ENCODE results near the gene WDR77.

Gene WDR77

DNA sequence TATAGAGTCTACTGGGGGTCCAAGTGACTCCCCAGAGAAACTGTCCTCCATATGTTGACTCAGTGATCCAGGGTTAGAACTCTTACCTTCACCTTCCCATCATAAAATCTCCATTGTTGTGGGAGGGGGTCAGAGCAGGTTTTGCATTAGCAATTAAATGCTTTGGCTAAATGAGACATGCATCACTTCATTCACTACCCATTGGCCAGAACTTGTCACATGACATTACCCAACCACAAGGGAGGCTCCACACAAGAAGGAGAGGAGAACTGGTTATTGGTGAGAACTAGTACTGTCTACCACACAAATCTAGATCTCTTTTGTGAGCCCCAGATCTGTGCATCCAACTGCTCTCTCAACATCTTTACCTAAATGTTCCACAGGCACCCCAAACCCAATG is 20.5 kb upstream of the WDR77 start:
- H3K36me3 ChIP-seq (ENCODE audit: insufficient read depth, low read length), result peaks cover 13% of the 10 kb centered on the region; the same call in 1 of the 2 replicates
- no peak overlapping the region for H3K4me3 ChIP-seq (ENCODE audit: low read length)
- no peaks in the 10 kb centered on the region for H3K27me3 ChIP-seq (ENCODE audit: insufficient read depth, low read length)
- H3K27ac ChIP-seq (ENCODE audit: low read depth, low read length), result no peak overlapping the region
- no peaks in the 10 kb centered on the region for H3K9me3 ChIP-seq (ENCODE audit: insufficient read depth, low read depth, low read length)
- H3K4me1 ChIP-seq (ENCODE audit: insufficient read depth, low read length), result no peaks in the 10 kb centered on the region
- H3K9ac ChIP-seq (ENCODE audit: low read depth, low read length), result no peak overlapping the region

DNA sequence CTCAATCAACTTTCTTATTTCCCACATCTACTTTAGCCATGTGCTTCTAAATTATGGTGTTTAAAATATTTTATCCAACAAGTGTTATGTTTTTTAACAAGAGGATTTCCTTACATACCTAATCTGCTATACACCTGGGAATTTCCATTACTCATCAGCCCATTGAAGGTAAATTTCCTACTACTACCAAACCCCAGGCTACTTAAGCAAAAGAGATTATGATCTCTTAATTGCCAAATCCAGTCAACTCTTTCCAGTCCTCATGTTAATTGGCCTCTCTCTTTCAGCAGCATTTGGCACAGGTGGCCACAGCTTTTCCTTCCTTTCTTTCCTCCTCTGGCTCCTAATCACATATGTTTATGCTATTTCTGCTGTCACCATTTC is 19.7 kb upstream of the WDR77 start:
- H3K27me3 ChIP-seq (ENCODE audit: insufficient read depth, low read length), result no peaks in the 10 kb centered on the region
- no peak overlapping the region for H3K4me3 ChIP-seq (ENCODE audit: low read length)
- no peaks in the 10 kb centered on the region for H3K9me3 ChIP-seq (ENCODE audit: insufficient read depth, low read depth, low read length)
- no peak overlapping the region for H3K27ac ChIP-seq (ENCODE audit: low read depth, low read length)
- no peaks in the 10 kb centered on the region for H3K4me1 ChIP-seq (ENCODE audit: insufficient read depth, low read length)
- H3K36me3 ChIP-seq (ENCODE audit: insufficient read depth, low read length), result peaks cover 13% of the 10 kb centered on the region; the same call in 1 of the 2 replicates
- H3K9ac ChIP-seq (ENCODE audit: low read depth, low read length), result no peak overlapping the region

DNA sequence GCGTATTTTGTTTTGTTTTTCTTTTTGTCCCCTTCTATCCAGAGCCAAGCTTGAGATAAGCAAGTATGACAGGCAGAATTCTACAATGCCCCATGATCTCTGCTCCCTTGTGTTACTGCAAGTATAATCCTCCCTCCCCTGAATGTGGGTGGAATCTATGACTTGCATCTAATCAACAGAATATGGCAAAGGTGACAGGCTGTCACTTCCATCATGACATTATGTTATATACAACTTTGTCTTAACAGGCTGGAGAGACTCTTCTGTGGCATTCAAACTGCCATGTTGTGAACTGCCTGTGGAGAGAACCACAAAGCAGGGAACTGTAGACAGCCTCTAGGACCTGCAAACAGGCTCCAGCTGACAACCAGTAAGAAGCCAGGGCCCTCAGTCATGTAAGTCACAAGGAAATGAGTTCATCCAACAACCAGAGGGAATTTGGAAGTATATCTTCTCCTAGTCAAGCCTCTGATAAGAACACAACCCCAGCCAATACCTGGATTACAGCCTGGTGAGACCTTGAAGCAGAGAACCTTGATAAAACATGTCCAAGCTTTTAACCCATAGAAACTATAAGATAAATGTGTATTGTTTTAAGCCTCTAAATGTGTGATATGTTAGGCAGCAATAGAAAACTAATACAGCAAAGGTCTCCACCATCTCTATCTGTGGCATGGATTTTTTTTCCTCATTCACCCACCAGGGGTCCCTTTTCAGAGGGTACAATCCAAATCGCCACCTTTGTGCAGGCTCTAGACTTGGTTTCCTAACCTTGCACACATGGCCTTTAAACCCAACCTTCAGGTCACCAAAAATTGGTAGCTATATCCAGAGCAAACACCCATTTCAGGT is 19.0 kb upstream of the WDR77 start:
- WGBS, result 88% methylated on average over 2 of the region's 2 CpGs
- H3K9ac ChIP-seq (ENCODE audit: low read depth, low read length), result no peak overlapping the region
- no peaks in the 10 kb centered on the region for H3K9me3 ChIP-seq (ENCODE audit: insufficient read depth, low read depth, low read length)
- H3K27ac ChIP-seq (ENCODE audit: low read depth, low read length), result no peak overlapping the region
- no peaks in the 10 kb centered on the region for H3K27me3 ChIP-seq (ENCODE audit: insufficient read depth, low read length)
- no peaks in the 10 kb centered on the region for H3K4me1 ChIP-seq (ENCODE audit: insufficient read depth, low read length)
- peaks cover 13% of the 10 kb centered on the region; the same call in 1 of the 2 replicates for H3K36me3 ChIP-seq (ENCODE audit: insufficient read depth, low read length)
- H3K4me3 ChIP-seq (ENCODE audit: low read length), result no peak overlapping the region

DNA sequence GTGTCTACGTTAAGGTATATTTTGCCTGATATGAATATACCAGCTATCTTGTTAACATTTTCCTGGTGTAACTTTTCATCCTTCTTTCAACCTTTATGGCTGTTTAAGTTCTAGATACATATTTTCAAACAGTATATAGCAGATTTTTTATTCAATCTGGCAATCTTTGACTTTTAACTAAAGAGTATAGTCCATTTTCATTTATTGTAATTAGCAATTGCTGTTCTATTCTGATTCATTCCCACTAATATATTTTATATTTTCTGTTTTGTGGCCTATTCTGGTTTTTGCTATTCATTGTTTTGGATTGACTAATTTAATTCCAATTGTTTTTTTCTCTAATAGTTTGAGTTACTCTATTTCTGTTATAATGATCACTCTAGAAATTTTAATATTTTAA is 17.4 kb upstream of the WDR77 start:
- Histone ChIP-seq H3K4me1 (ENCODE audit: insufficient read depth, low read length) (no peaks in the 10 kb centered on the region), H3K4me3 (ENCODE audit: low read length) (no peak overlapping the region), H3K9me3 (ENCODE audit: insufficient read depth, low read depth, low read length) (no peaks in the 10 kb centered on the region), H3K27ac (ENCODE audit: low read depth, low read length) (no peak overlapping the region), H3K9ac (ENCODE audit: low read depth, low read length) (no peak overlapping the region), H3K36me3 (ENCODE audit: insufficient read depth, low read length) (peaks cover 25% of the 10 kb centered on the region), H3K27me3 (ENCODE audit: insufficient read depth, low read length) (no peaks in the 10 kb centered on the region)
- no CpG with 5 or more reads among the region's 1 CpG for WGBS

DNA sequence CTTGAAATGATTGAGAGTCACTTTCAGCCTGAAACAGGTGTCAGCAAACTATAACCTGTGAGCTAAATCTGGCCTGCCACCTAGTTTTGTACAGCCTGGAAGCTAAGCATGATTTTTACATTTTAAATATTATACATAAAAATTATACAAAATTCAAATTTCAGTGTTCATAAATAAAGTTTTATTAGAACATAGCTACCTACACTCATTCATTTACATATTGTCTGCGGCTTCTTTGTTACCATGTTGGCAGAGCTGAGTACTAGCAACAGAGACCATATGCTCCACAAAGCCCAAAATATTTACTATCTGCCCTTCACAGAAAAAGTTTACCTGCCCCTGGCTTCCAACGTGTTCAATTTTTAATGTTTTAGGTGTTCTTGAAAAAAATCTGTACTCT is 16.7 kb upstream of the WDR77 start:
- H3K27ac ChIP-seq (ENCODE audit: low read depth, low read length), result no peak overlapping the region
- H3K4me1 ChIP-seq (ENCODE audit: insufficient read depth, low read length), result no peaks in the 10 kb centered on the region
- no peak overlapping the region for H3K4me3 ChIP-seq (ENCODE audit: low read length)
- WGBS, result 93% methylated on average over 1 of the region's 2 CpGs
- H3K36me3 ChIP-seq (ENCODE audit: insufficient read depth, low read length), result peaks cover 32% of the 10 kb centered on the region
- no peaks in the 10 kb centered on the region for H3K9me3 ChIP-seq (ENCODE audit: insufficient read depth, low read depth, low read length)
- H3K27me3 ChIP-seq (ENCODE audit: insufficient read depth, low read length), result no peaks in the 10 kb centered on the region
- H3K9ac ChIP-seq (ENCODE audit: low read depth, low read length), result no peak overlapping the region

DNA sequence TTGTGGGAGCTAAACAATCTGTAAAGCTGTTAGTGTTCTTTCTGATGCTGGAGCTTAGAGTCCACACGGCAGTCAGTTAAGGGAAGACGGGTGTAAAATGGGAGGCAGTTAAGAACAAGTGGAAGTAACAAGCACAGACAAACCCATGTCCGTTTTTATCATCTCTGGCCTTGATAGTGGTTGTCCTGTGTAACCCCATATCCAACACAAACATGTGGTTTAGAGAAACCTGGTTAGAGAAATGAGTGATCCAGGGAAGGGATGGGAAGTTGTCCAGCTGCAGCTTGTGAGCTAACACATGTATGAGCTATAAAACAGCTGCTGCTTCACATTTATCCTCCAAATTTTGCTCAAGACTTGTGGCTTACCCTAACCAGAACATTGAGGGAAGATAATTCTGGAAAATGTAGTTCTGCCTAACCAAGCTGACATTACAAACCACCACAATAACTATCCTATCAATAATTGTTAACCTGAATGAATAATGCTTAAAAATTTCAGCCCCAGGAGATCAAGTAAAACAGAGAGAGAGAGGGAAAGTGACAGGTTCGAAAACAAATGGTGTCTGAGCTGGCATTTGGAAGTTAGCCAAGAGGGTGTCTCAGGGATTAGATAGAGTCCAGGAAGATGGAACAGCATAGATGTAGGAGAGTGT is 14.1 kb upstream of the WDR77 start:
- Histone ChIP-seq H3K27me3 (ENCODE audit: insufficient read depth, low read length) (no peaks in the 10 kb centered on the region), H3K4me1 (ENCODE audit: insufficient read depth, low read length) (no peaks in the 10 kb centered on the region), H3K4me3 (ENCODE audit: low read length) (no peak overlapping the region), H3K9ac (ENCODE audit: low read depth, low read length) (no peak overlapping the region), H3K27ac (ENCODE audit: low read depth, low read length) (no peak overlapping the region), H3K9me3 (ENCODE audit: insufficient read depth, low read depth, low read length) (no peaks in the 10 kb centered on the region), H3K36me3 (ENCODE audit: insufficient read depth, low read length) (peaks cover 48% of the 10 kb centered on the region)
- WGBS, result 95% methylated on average over 4 of the region's 4 CpGs

DNA sequence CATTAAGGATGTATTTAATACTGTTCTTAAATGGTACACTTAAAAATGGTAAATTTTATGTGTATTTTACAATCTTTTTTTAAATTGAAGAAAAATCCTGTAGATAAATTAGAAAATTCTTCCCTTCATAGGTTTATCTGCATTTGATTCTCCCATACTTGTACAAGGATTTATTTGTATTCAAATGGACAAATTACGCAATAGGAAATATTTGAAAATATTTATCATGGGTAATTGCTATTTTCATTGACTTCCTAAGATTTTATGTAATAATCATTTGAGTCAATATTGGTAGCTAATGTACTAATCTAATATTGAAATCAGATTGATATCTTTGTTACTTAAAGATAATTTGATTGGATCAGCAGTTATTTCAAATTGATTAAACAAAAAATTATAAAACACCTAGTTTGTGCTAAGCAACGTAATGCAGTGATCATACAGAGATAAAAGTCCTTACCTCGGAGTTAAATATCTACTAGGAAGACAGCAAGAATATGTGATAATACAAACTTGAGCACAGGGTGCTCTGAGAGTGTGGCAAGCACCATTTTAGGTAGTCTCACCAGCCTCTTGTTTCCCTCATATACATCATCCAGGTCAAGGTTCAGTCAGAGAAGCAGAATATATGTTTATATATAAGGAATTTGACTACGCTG is 13.4 kb upstream of the WDR77 start:
- no peak overlapping the region for H3K27ac ChIP-seq (ENCODE audit: low read depth, low read length)
- H3K27me3 ChIP-seq (ENCODE audit: insufficient read depth, low read length), result no peaks in the 10 kb centered on the region
- WGBS, result 98% methylated on average over 3 of the region's 4 CpGs
- no peak overlapping the region for H3K9ac ChIP-seq (ENCODE audit: low read depth, low read length)
- H3K4me3 ChIP-seq (ENCODE audit: low read length), result no peak overlapping the region
- H3K9me3 ChIP-seq (ENCODE audit: insufficient read depth, low read depth, low read length), result no peaks in the 10 kb centered on the region
- H3K36me3 ChIP-seq (ENCODE audit: insufficient read depth, low read length), result peaks cover 52% of the 10 kb centered on the region
- H3K4me1 ChIP-seq (ENCODE audit: insufficient read depth, low read length), result no peaks in the 10 kb centered on the region

DNA sequence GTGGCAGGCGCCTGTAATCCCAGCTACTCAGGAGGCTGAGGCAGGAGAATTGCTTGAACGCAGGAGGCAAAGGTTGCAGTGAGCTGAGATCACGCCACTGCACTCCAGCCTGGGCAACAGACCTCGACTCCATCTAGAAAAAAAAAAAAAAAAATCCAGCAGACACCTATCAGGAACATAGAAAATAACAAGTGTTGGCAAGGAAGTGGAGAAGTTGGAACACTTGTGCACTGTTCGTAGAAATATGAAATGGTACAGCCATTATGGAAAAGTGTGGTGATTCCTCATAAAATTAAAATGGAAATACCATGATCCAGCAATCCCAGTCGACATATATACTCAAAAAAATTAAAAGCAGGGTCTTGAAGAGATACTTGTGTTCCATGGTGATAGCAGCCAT is 12.7 kb upstream of the WDR77 start:
- Histone ChIP-seq H3K36me3 (ENCODE audit: insufficient read depth, low read length) (peaks cover 59% of the 10 kb centered on the region), H3K9ac (ENCODE audit: low read depth, low read length) (no peak overlapping the region), H3K27me3 (ENCODE audit: insufficient read depth, low read length) (no peaks in the 10 kb centered on the region), H3K27ac (ENCODE audit: low read depth, low read length) (no peak overlapping the region), H3K4me3 (ENCODE audit: low read length) (no peak overlapping the region), H3K9me3 (ENCODE audit: insufficient read depth, low read depth, low read length) (no peaks in the 10 kb centered on the region), H3K4me1 (ENCODE audit: insufficient read depth, low read length) (no peaks in the 10 kb centered on the region)
- 94% methylated on average over 5 of the region's 6 CpGs for WGBS

DNA sequence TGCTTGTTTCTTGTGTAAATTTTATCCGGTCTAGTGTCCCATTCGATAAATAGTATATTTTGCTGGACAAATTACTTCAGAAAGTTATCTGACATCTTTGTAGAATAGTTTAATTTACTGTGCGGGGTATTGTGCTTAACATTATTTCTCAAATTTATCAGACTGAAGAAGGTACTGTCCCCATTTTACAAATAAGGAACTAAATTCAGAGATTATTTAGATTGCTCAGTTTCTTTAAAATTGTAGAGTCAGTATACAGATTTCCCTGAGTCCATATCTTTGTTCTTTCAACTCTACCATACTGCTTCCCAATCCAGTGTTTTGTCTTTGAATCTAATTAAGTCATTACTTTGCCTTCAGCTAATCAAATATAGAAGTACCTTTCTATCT is 6.6 kb upstream of the WDR77 start:
- peaks cover 89% of the 10 kb centered on the region for H3K36me3 ChIP-seq (ENCODE audit: insufficient read depth, low read length)
- H3K27me3 ChIP-seq (ENCODE audit: insufficient read depth, low read length), result no peaks in the 10 kb centered on the region
- no peaks in the 10 kb centered on the region for H3K9me3 ChIP-seq (ENCODE audit: insufficient read depth, low read depth, low read length)
- no peak overlapping the region for H3K27ac ChIP-seq (ENCODE audit: low read depth, low read length)
- H3K4me1 ChIP-seq (ENCODE audit: insufficient read depth, low read length), result no peaks in the 10 kb centered on the region
- H3K4me3 ChIP-seq (ENCODE audit: low read length), result no peak overlapping the region
- 100% methylated on average over 2 of the region's 3 CpGs for WGBS
- no peak overlapping the region for H3K9ac ChIP-seq (ENCODE audit: low read depth, low read length)

DNA sequence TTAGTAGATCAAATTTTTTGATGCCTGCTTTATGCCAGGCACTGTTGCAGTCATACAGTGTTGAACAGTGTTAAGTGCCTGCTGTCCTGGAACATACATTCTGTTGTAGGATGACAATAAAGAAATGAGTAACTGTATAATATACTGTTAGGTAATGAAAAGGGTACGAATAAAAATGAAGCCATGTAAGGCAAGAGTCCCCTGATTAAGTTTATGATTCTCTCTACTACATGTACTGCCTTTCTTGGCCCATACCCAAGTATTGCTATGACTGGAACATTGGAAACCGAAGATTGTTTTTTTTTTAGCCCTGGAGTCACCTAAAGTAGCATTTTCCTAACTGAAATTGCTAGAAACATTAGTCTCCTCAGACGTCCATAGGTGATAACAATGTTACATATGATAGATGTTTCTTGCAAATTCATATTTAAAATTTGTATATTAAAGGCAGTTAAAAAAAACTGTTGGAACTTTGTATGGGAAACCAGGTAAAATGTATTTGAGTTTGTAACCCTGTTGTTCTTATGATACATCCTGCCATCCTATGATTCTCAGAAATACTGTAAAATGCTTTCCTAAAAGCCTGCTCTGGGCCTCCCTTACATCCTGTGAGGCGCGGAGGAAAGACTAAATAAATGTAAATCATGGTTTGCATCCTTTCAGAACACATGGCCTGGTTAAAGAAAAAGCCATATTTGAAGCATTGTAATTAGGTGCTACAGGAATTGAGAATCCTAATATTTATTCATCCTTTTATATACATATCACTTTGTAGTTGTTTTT is 6.0 kb upstream of the WDR77 start:
- Histone ChIP-seq H3K9ac (ENCODE audit: low read depth, low read length) (no peak overlapping the region), H3K9me3 (ENCODE audit: insufficient read depth, low read depth, low read length) (no peaks in the 10 kb centered on the region), H3K27ac (ENCODE audit: low read depth, low read length) (no peak overlapping the region), H3K27me3 (ENCODE audit: insufficient read depth, low read length) (no peaks in the 10 kb centered on the region), H3K36me3 (ENCODE audit: insufficient read depth, low read length) (peaks cover 84% of the 10 kb centered on the region), H3K4me1 (ENCODE audit: insufficient read depth, low read length) (peaks cover 5% of the 10 kb centered on the region; the same call in 1 of the 2 replicates), H3K4me3 (ENCODE audit: low read length) (no peak overlapping the region)
- 98% methylated on average over 4 of the region's 5 CpGs for WGBS

DNA sequence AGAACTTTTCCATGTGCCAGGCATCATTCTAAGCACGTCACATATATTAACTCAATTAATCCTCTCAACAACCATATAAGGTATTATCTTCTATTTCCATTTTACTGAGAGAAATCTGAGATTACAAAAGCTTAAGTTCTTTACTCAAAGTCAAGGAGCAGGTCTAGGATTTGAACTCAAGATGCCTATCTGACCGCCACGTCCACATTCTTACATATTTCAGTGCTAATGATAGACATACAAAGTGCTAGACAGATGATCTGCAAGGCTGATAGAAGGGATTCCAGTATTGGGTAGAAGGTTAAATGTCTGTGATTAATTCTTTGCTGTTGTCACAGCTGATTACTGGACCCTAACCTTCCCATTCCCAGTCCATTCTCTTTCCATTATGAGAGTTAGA is 4.7 kb upstream of the WDR77 start:
- no peak overlapping the region for H3K9ac ChIP-seq (ENCODE audit: low read depth, low read length)
- no peaks in the 10 kb centered on the region for H3K27me3 ChIP-seq (ENCODE audit: insufficient read depth, low read length)
- H3K9me3 ChIP-seq (ENCODE audit: insufficient read depth, low read depth, low read length), result no peaks in the 10 kb centered on the region
- H3K4me3 ChIP-seq (ENCODE audit: low read length), result no peak overlapping the region
- H3K36me3 ChIP-seq (ENCODE audit: insufficient read depth, low read length), result peaks cover 70% of the 10 kb centered on the region
- peaks cover 5% of the 10 kb centered on the region; the same call in 1 of the 2 replicates for H3K4me1 ChIP-seq (ENCODE audit: insufficient read depth, low read length)
- no peak overlapping the region for H3K27ac ChIP-seq (ENCODE audit: low read depth, low read length)
- 97% methylated on average over 3 of the region's 3 CpGs for WGBS

All from HUES64 (cell line).